Natural killer cell treated with Interleukin-12 subunit alpha and Interleukin-12 subunit beta and Interleukin-15 and Interleukin-18, amount 100 ng/mL, for 72 hours (primary cell): ENCODE results near the gene ANKRD44. TPM values are rescaled to one million over a fixed set of nuclear protein-coding genes. Genes with fewer than 3 reads are reported as not detected.

Source experiments
- ATAC-seq, 2 donors: fragments of 150-1000 bp; cut with Tn5 transposase in 1 of 2; sonication (Bioruptor Pico), chemical (Tn5 transposase) in 1 of 2; 2 replicates each; pipeline ENCODE4 v1.10.0; 2021
- DNase-seq: peaks from one replicate; pipeline ENCODE4 v3.0.0; 2022; ENCODE audit warnings: low spot score
- H3K27ac Mint-ChIP-seq, 2 donors: 1 replicate in 1 of 2; 2 replicates in 1 of 2; pipeline ENCODE4 v1.8.0; 2022; ENCODE audit warnings: mixed read lengths in 2 of 2, mild to moderate bottlenecking in 1 of 2, moderate library complexity in 1 of 2
- H3K27me3 Mint-ChIP-seq, 2 donors: 1 replicate in 1 of 2; 2 replicates in 1 of 2; pipeline ENCODE4 v1.8.0; 2022; ENCODE audit warnings: mixed read lengths in 2 of 2
- H3K36me3 Mint-ChIP-seq: one replicate; pipeline ENCODE4 v1.8.0; 2022; ENCODE audit warnings: mixed read lengths
- H3K4me1 Mint-ChIP-seq, 2 donors: 1 replicate in 1 of 2; 2 replicates in 1 of 2; pipeline ENCODE4 v1.8.0; 2022; ENCODE audit warnings: low read depth in 2 of 2, mixed read lengths in 2 of 2, mild to moderate bottlenecking in 1 of 2
- H3K4me3 Mint-ChIP-seq: one replicate; pipeline ENCODE4 v1.8.0; 2022; ENCODE audit warnings: mixed read lengths
- H3K9me3 Mint-ChIP-seq: 2 replicates; pipeline ENCODE4 v1.8.0; 2022; ENCODE audit warnings: mixed read lengths
- total RNA-seq, 2 donors: library from RNA; stranded (reverse); gene quantifications; one replicate each; pipeline ENCODE4 v1.2.3, GENCODE V29; 2022

Gene ANKRD44
- total RNA-seq, 2 donors from 2014 or later = 307 to 413 TPM

DNA sequence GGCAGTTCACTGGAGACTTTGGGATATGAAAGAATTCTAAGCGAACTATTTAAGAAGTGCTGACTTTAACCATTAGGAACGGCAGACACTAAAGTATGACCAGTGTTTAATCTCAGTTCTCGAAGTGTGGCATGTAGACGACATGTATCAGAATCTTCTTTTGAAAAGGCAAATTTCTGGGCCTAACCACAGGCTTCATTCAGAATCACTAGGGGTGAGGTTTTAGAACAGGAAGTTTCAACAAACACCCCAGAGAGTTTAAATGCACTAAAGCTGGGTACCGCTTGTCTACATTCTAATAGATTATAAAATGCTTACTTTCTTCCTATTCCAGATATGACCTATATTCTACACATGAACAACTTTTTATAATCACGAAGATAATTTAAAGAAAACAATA is 180.3 kb downstream of the ANKRD44 start:
- H3K36me3 Mint-ChIP-seq = peaks cover 20% of the 10 kb centered on the region
- no peak for DNase-seq
- peak overlapping the region; percentile 78 to 85 for H3K27ac Mint-ChIP-seq
- H3K9me3 Mint-ChIP-seq = no peaks in the 10 kb centered on the region
- peak overlapping the region; percentile 72 for H3K4me3 Mint-ChIP-seq
- peak; percentile 67 to 85 for ATAC-seq
- no peaks in the 10 kb centered on the region for H3K27me3 Mint-ChIP-seq
- peaks cover 63 to 66% of the 10 kb centered on the region in 2 donors for H3K4me1 Mint-ChIP-seq

DNA sequence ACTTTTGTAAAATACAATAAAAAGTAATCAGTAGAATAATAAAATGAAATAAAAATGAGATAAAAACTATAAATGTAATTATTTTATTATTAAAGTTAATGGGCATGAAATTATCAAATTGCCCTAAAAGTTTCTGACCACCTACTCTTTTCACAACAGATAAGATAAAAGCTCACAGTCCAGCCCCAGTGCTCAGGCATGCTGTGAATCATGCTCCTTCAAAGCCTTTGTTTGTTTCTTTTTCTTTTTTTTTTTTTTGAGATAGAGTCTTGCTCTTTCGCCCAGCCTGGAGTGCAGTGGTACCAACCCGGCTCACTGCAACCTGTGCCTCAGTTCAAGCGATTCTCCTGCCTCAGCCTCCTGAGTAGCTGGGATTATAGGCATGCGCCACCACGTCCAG is 181.7 kb downstream of the ANKRD44 start:
- ATAC-seq (no peak), DNase-seq (no peak)
- peaks cover 56 to 61% of the 10 kb centered on the region in 2 donors for H3K4me1 Mint-ChIP-seq
- peak overlapping the region; percentile 32 for H3K4me3 Mint-ChIP-seq
- no peaks in the 10 kb centered on the region for H3K9me3 Mint-ChIP-seq
- H3K36me3 Mint-ChIP-seq = peaks cover 21% of the 10 kb centered on the region
- no peaks in the 10 kb centered on the region for H3K27me3 Mint-ChIP-seq
- peak overlapping the region; percentile 78 to 85 for H3K27ac Mint-ChIP-seq

DNA sequence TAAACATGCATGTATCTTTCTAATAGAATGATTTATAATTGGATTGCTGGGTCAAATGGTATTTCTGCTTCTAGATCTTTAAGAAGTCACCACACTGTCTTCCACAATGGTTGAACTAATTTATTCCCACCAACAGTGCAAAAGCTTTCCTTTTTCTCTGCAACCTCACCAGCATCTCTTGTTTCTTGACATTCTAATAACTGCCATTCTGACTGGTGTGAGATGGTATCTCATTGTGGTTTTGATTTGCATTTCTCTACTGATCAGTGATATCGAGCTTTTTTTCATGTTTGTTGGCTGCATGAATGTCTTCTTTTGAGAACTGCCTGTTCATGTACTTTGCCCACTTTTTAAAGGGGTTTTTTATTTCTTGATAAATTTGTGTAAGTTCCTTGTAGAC is 182.5 kb downstream of the ANKRD44 start:
- no peaks in the 10 kb centered on the region for H3K9me3 Mint-ChIP-seq
- H3K27ac Mint-ChIP-seq = peak overlapping the region; percentile 73 to 85
- H3K4me3 Mint-ChIP-seq = peak overlapping the region; percentile 33
- ATAC-seq (no peak), DNase-seq (no peak)
- no peaks in the 10 kb centered on the region for H3K27me3 Mint-ChIP-seq
- peaks cover 16% of the 10 kb centered on the region for H3K36me3 Mint-ChIP-seq
- peaks cover 54 to 57% of the 10 kb centered on the region in 2 donors for H3K4me1 Mint-ChIP-seq

DNA sequence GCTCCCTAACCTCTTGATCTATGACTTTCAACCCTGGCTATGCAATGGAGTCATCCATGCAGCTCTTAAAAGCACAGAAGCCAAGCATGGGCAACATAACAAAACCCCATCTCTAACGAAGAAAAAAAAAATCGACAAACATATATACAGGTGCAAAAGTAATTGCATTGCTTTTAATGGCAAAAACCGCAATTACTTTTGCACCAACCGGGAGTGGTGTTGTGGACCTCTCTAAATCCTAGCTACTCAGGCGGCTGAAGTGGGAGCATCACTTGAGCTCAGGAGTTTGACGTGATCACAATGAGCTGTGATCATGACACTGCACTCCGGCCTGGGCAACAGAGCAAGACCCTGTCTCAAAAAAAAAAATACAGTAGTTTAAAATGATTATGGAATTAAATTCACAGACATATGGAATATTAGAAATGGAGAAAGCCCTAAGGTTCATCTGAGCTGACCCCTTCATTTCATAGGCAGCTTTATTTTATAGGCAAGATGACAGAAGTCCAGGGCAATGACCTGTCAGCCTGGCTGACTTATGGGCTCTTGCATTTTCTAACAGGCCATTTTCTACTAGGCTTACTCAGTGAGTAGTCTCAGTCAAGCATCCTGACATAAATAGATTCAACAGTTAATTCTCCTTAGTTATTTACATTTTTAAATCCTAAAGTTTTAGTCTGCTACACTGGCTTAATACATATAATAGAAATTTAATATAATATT is 183.8 kb downstream of the ANKRD44 start:
- Mint-ChIP-seq H3K4me3 (no peak overlapping the region), H3K27me3 (no peaks in the 10 kb centered on the region), H3K36me3 (peaks cover 19% of the 10 kb centered on the region), H3K27ac (peak overlapping the region in 1 of 2 donors; percentile 11), H3K9me3 (no peaks in the 10 kb centered on the region), H3K4me1 (peaks cover 51 to 57% of the 10 kb centered on the region in 2 donors)
- DNase-seq (no peak), ATAC-seq (no peak)

DNA sequence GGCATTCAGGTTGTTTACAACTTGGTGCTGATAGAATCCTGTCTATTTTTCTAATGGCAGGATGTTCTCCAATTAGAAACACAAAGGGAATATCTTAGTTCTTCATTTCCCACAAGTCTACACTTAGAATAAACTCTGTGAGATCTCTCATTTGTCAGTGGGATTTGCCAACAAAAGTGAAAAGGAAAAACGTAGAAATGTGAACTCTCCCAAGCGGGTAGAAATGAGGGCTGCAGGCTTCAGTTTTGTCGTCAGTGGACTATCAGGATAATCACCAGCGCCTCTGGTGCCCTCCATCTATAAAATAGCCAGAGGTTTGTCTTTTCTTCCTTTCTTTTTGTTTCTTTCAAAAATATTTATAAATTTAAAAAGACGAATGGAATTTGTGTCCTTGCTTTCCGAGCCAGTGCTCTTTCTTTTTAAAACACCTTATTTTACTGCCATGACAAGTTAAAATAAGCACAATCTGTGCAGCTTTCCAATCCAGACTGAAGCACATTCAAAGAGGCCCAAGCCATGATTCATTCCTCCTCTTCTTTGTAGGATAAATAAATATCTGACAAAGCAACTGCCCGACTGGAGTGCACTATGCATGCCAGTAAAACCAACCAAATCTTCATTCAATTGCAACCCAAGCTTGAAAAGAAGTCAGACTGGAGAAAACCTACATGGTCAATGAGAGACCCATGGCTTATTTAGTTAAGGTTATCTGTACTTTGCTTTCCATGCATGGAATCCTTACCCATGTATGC is 185.8 kb downstream of the ANKRD44 start:
- H3K4me1 Mint-ChIP-seq = peaks cover 50 to 55% of the 10 kb centered on the region in 2 donors
- peaks cover 33% of the 10 kb centered on the region for H3K36me3 Mint-ChIP-seq
- no peak for ATAC-seq
- no peak for DNase-seq
- H3K27ac Mint-ChIP-seq = no peak overlapping the region
- no peaks in the 10 kb centered on the region for H3K27me3 Mint-ChIP-seq
- H3K4me3 Mint-ChIP-seq = no peak overlapping the region
- H3K9me3 Mint-ChIP-seq = no peaks in the 10 kb centered on the region

DNA sequence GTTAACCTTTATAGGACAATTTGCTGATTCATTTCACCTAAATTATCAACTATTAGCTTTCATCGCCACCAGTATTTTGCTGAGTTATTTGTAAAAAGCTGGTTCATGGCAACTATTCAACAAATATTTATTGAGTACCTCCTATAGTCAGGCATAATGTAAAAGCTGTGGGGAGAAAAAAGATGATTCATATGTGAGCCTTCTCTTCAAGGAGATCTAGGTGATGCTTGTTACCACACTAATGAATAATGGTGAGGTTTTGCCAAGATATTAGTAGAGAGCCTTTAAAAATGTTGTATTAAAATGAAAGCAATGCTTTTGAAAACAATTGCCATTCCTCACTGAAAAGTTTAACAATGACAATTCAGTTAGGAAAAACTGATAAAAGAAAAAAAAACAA is 187.8 kb downstream of the ANKRD44 start:
- Mint-ChIP-seq H3K27ac (no peak overlapping the region), H3K9me3 (no peaks in the 10 kb centered on the region), H3K36me3 (peaks cover 42% of the 10 kb centered on the region), H3K27me3 (no peaks in the 10 kb centered on the region), H3K4me3 (no peak overlapping the region), H3K4me1 (peaks cover 38 to 46% of the 10 kb centered on the region in 2 donors)
- ATAC-seq (no peak), DNase-seq (no peak)

DNA sequence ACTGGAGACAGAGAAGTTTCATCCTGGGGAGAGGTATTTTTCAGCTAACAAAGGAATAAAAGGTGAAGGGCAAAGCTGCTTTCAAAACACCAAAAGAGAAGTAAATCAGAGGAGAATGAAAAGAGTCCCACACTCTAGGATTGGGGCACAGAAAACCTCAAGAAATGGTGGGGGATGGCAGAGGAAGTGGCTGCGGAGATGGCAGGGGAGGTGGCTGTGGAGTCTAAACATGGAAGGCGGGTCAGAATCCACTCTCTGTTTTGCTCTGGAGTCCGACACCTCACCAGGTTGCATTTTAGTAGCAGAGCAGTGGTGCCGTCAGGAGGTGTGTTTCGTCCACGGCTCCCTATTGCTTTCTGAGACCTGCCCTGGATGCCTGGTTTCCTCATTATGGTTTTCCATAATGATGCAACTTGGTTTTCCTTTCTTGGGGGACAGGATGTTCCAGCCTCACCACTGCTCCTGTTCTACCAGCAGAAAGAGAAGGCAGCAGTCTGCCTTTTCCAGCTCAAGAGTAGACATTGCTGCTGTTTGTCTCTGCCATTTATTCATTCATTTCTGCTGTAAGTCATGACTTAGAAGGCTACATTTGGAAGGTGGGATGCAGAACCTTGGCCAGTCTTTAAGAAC is 188.7 kb downstream of the ANKRD44 start:
- peak overlapping the region; percentile 72 to 77 for H3K27ac Mint-ChIP-seq
- ATAC-seq (peak in 1 of 2 donors; percentile 58), DNase-seq (no peak)
- no peaks in the 10 kb centered on the region for H3K9me3 Mint-ChIP-seq
- H3K27me3 Mint-ChIP-seq = no peaks in the 10 kb centered on the region
- H3K36me3 Mint-ChIP-seq = peaks cover 44% of the 10 kb centered on the region
- H3K4me3 Mint-ChIP-seq = peak overlapping the region; percentile 79
- H3K4me1 Mint-ChIP-seq = peaks cover 39 to 48% of the 10 kb centered on the region in 2 donors

DNA sequence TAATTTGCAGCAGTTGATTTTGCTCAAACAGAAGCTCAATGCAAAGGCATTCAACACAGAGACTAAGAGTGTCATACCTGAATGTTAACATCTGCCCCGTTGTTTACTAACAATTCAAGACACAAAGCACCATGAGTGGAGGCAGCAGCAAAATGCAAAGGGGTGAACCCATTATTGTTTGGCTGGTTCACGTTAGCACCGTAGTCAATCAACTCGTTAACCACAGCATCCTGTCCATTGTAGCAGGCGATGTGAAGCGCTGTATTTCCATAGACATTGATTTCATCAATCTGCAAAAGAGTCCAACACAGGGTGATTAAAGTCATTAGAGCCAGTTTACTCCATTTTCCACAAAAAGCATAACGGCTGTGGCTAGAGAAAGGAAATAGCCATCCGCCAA is 189.3 kb downstream of the ANKRD44 start:
- ATAC-seq = peak; percentile 82 to 88
- Mint-ChIP-seq H3K4me3 (peak overlapping the region; percentile 79), H3K27ac (peak overlapping the region; percentile 72 to 77)

DNA sequence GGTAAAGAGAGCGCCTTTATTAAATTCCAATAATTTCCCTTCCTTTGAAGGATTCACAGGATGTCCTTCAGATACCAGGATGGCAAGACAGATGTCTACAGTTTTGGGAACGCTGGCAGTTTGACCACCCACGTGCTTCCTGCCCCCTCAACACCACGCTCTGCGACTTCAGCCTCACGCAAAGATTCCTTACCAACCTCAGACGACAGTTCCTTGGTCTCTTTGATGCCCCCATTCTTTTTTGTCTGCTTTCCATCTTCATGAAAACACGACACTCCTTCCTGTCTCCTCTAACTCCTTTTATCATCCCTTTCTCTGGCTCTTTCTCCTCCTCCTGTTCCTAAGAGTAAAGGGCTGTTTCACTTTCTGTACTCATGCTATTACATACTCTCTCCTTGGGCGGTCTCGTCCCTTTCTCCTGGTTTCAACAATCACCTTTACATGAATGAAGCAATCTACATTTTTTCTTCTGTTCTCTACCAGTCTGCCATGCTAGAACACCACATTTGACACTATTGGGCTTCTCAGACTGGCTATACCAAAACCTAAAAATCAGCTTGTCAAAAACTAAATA is 194.2 kb downstream of the ANKRD44 start:
- Mint-ChIP-seq H3K27me3 (no peaks in the 10 kb centered on the region), H3K9me3 (no peaks in the 10 kb centered on the region), H3K4me1 (peaks cover 35 to 46% of the 10 kb centered on the region in 2 donors), H3K36me3 (peaks cover 37% of the 10 kb centered on the region), H3K4me3 (no peak overlapping the region), H3K27ac (peak overlapping the region; percentile 14 to 41)
- ATAC-seq (no peak), DNase-seq (no peak)

More for the DNA sequence above, 189.3 kb downstream of the ANKRD44 start:
- H3K36me3 Mint-ChIP-seq = peaks cover 51% of the 10 kb centered on the region
- H3K9me3 Mint-ChIP-seq = no peaks in the 10 kb centered on the region
- peaks cover 38 to 54% of the 10 kb centered on the region in 2 donors for H3K4me1 Mint-ChIP-seq
- H3K27me3 Mint-ChIP-seq = no peaks in the 10 kb centered on the region
- DNase-seq = peak; percentile 62

DNA sequence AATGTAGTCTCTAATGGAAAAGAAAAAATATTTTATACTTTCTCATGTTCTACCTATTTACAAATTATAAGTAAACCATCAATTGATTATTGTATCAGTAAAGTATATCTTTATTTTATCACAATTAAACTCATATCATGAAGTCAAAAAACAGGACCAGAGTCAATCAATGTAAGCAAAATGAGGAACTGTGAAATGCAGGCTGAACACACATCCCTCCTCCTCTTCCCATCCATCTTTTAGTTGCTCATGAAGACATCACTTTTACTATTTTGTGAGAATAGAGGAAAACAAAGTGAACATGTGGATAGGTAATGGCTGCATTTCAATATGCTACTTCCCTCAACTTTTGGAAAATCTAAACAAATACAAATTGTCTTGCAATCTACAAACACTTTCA is 195.3 kb downstream of the ANKRD44 start:
- no peak for DNase-seq
- H3K27me3 Mint-ChIP-seq = no peaks in the 10 kb centered on the region
- H3K27ac Mint-ChIP-seq = peak overlapping the region; percentile 46 to 60
- H3K9me3 Mint-ChIP-seq = no peaks in the 10 kb centered on the region
- ATAC-seq = no peak
- peaks cover 29 to 39% of the 10 kb centered on the region in 2 donors for H3K4me1 Mint-ChIP-seq
- H3K36me3 Mint-ChIP-seq = peaks cover 32% of the 10 kb centered on the region
- H3K4me3 Mint-ChIP-seq = no peak overlapping the region

DNA sequence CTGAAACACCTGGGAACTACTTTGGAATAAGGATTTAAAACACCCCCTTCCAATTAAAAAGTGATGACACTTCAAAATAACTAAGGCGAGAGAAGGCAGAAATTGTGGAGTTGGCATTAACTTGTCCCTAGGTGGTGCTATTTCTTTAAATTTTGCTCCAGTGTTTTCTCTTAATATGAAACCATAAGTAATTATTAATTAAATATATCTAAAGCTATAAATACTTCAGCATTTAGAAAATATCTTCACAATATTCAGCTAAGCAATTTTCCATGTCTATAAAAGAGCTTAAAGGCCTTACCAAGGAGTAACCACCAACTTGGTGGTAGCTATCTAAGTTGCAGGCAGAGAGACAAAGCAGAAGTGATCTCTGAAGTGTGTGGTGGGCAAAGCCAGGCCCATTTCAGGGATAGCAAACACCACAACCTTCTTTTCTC is 197.3 kb downstream of the ANKRD44 start:
- no peak overlapping the region for H3K4me3 Mint-ChIP-seq
- H3K9me3 Mint-ChIP-seq = no peaks in the 10 kb centered on the region
- no peaks in the 10 kb centered on the region for H3K27me3 Mint-ChIP-seq
- peak overlapping the region in 1 of 2 donors; percentile 60 for H3K27ac Mint-ChIP-seq
- ATAC-seq (no peak), DNase-seq (no peak)
- H3K4me1 Mint-ChIP-seq = peaks cover 25 to 27% of the 10 kb centered on the region in 2 donors
- peaks cover 13% of the 10 kb centered on the region for H3K36me3 Mint-ChIP-seq

DNA sequence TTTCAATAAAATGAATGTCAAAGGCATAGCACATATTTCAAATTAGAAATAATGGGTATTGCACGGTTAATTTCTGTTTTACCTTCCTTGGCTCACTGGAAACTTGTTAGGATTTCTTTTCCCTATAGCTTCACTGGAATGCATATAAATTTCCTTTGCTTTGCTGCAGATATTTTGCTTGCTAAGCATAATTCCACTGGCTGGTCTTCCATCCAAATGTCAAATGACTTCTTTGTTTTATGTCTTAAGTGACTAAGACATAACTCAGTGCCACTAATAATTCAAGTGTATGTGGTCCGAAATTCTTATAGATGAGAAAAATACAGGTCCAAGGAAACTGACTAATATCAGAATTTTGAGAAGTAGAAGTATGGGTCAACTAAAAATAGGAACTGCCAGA is 201.3 kb downstream of the ANKRD44 start:
- no peak for ATAC-seq
- no peaks in the 10 kb centered on the region for H3K36me3 Mint-ChIP-seq

DNA sequence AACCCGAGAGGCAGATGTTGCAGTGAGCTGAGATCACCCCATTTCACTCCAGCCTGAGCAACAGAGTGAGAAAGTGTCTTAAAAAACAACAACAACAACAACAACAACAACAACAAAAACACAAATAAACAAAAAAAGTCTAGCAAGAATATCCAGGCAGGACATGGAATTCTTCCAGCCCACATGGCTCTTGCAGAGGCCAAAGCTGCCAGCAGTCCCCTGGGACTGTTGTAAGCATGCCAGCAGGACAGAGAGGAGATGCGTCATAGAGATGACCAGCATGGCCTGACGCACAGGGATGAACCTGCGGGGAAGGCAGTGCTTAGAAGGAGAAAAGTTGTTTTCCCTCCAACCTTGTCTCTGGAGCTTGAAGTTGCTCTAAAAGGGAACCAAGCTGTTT is 201.8 kb downstream of the ANKRD44 start:
- no peak for DNase-seq
- H3K4me3 Mint-ChIP-seq = no peak overlapping the region
- peak overlapping the region in 1 of 2 donors; percentile 41 for H3K27ac Mint-ChIP-seq
- no peaks in the 10 kb centered on the region for H3K27me3 Mint-ChIP-seq
- peaks cover 4 to 6% of the 10 kb centered on the region in 2 donors for H3K4me1 Mint-ChIP-seq
- no peak for ATAC-seq
- no peaks in the 10 kb centered on the region for H3K9me3 Mint-ChIP-seq
- no peaks in the 10 kb centered on the region for H3K36me3 Mint-ChIP-seq

More for the DNA sequence above, 201.3 kb downstream of the ANKRD44 start:
- no peak overlapping the region for H3K4me3 Mint-ChIP-seq
- H3K4me1 Mint-ChIP-seq = peaks cover 5 to 7% of the 10 kb centered on the region in 2 donors
- no peaks in the 10 kb centered on the region for H3K27me3 Mint-ChIP-seq
- H3K27ac Mint-ChIP-seq = no peak overlapping the region
- DNase-seq = no peak
- H3K9me3 Mint-ChIP-seq = no peaks in the 10 kb centered on the region
